Upper lobe of left lung (tissue), 6 donors: ENCODE data around the gene AGO3. TPM values are rescaled to one million over a fixed set of nuclear protein-coding genes. Genes with fewer than 3 reads are reported as not detected.

Experiments
- ATAC-seq, 2 donors: fragments of 200-7000 bp; cut with Tn5 transposase; one replicate each; pipeline ENCODE4 v1.9.1; 2022; ENCODE audit warnings: mild to moderate bottlenecking in 2 of 2, moderate library complexity in 2 of 2; ENCODE audit not compliant: low FRiP score in 2 of 2
- DNase-seq, 2 donors: peaks; one replicate each; pipeline ENCODE4 v3.0.0-alpha.2; 2019 to 2020
- H3K27ac ChIP-seq, 4 donors: fragments of 200-600 bp; sonication (generic); one replicate each; pipeline ENCODE4 v1.5.1; 2016 to 2019
- H3K27me3 ChIP-seq, 4 donors: fragments of 200-600 bp; sonication (generic); one replicate each; pipeline ENCODE4 v1.5.1; 2017 to 2019
- H3K36me3 ChIP-seq, 4 donors: fragments of 200-600 bp; sonication (generic); one replicate each; pipeline ENCODE4 v1.5.1; 2016 to 2019
- H3K4me1 ChIP-seq, 4 donors: fragments of 200-600 bp; sonication (generic); one replicate each; pipeline ENCODE4 v1.5.1; 2018 to 2019
- H3K4me3 ChIP-seq, 4 donors: fragments of 200-600 bp; sonication (generic); one replicate each; pipeline ENCODE4 v1.5.1; 2017 to 2019; ENCODE audit warnings: mild to moderate bottlenecking in 2 of 4, moderate library complexity in 1 of 4
- H3K9me3 ChIP-seq, 4 donors: fragments of 200-600 bp; sonication (generic); one replicate each; pipeline ENCODE4 v1.5.1; 2018 to 2019
- CTCF ChIP-seq, 6 experiments: fragments of 450-650 bp in 4 of 6; fragments of 200-600 bp in 2 of 6; sonication (generic) in 2 of 6; IDR thresholded peaks; one replicate each; pipeline ENCODE4 v1.5.1; 2016 to 2019; ENCODE audit warnings: antibody characterized with exemption in 6 of 6
- EP300 ChIP-seq, 4 donors: sonication (generic); formaldehyde crosslinking; IDR thresholded peaks; one replicate each; pipeline ENCODE4 v1.5.1; 2017; ENCODE audit warnings: antibody characterized with exemption in 4 of 4, control low read depth in 2 of 4
- POLR2A ChIP-seq, 4 donors: fragments of 450-650 bp; IDR thresholded peaks; one replicate each; pipeline ENCODE4 v1.5.1; 2016 to 2017; ENCODE audit warnings: antibody characterized with exemption in 4 of 4, mild to moderate bottlenecking in 2 of 4
- POLR2AphosphoS5 ChIP-seq, 2 donors: sonication (generic); formaldehyde crosslinking; IDR thresholded peaks; one replicate each; pipeline ENCODE4 v1.5.1; 2017; ENCODE audit warnings: antibody characterized with exemption in 2 of 2
- WGBS, 2 donors: methylation state at CpG; one replicate each; pipeline ENCODE4 v1.1.5; 2017 to 2018; 5-methylcytosine and 5-hydroxymethylcytosine counted together
- total RNA-seq, 6 donors: library from RNA; depleted of rRNA in 4 of 6; stranded (reverse); fragments of >200 nt in 4 of 6; gene quantifications; one replicate each; pipeline versions ENCODE4 v1.1.0 to v1.2.1, GENCODE V29; 2016 to 2021
- donor health status: DM: no; HTN: no; CAD: no; lungs with moderate emphysema.
- donor health status: DM: no; HTN: yes; CAD: no; lungs with severe emphysema.

Gene AGO3
- total RNA-seq, 6 donors from 2014 or later, result 13.8 to 32.5 (median 29.6) TPM

GRCh38 chr1:36088577-36089392, 157.9 kb downstream of the AGO3 start, which contains the start of gene ADPRS:
Gene ADPRS (plus strand): TSS chr1:36088892. CDS start chr1:36088905, 13 bp downstream.
- DNase-seq, result peak; percentile 89 to 98
- peaks cover 10 to 33% (median 28%) of the 10 kb centered on the region in 4 donors for H3K36me3 ChIP-seq
- peaks cover 21 to 39% (median 31%) of the 10 kb centered on the region in 4 donors for H3K4me1 ChIP-seq
- H3K27ac ChIP-seq, result peak within 1 kb of the TSS; percentile 81 to 93 (median 87)
- 1% methylated on average over 62 of the region's 84 CpGs; no CpG with 5 or more reads in 1 of the 2 donors for WGBS, 2 donors
- peak; percentile 98 to 100 (median 99) for TF ChIP-seq CTCF (IDR thresholded peaks at IDR 0.05)
- peak in 3 of 4 donors; percentile 66 to 97 (median 97) for TF ChIP-seq POLR2A (IDR thresholded peaks at IDR 0.05)
- peak in 1 of 4 donors; percentile 55 for TF ChIP-seq EP300 (IDR thresholded peaks at IDR 0.05)
- TF ChIP-seq POLR2AphosphoS5 (IDR thresholded peaks at IDR 0.05), result peak; percentile 96 to 99
- peak within 1 kb of the TSS; percentile 78 to 98 (median 92) for H3K4me3 ChIP-seq
- peaks cover 0 to 4% (median 1%) of the 10 kb centered on the region in 4 donors for H3K27me3 ChIP-seq
- ATAC-seq, result peak; percentile 93 to 96
- H3K9me3 ChIP-seq, result no peaks in the 10 kb centered on the region

- peak in 1 of 2 donors; percentile 46 for ATAC-seq
- Histone ChIP-seq H3K27me3 (no peaks in the 10 kb centered on the region), H3K36me3 (peaks cover 15 to 40% (median 35%) of the 10 kb centered on the region in 4 donors), H3K9me3 (no peaks in the 10 kb centered on the region), H3K4me3 (peak overlapping the region; percentile 78 to 98 (median 92)), H3K27ac (peak overlapping the region; percentile 81 to 93 (median 87)), H3K4me1 (peaks cover 14 to 34% (median 24%) of the 10 kb centered on the region in 4 donors)
- TF ChIP-seq CTCF (IDR thresholded peaks at IDR 0.05), result no peak
- no peak for TF ChIP-seq EP300 (IDR thresholded peaks at IDR 0.05)
- TF ChIP-seq POLR2AphosphoS5 (IDR thresholded peaks at IDR 0.05), result no peak
- no peak for TF ChIP-seq POLR2A (IDR thresholded peaks at IDR 0.05)
- no peak for DNase-seq
- WGBS, 2 donors, result 6 to 10% methylated on average over 24 to 32 of the region's 32 CpGs
Measured at GRCh38 chr1:36089393-36090121, 158.7 kb downstream of the AGO3 start.

- Histone ChIP-seq H3K36me3 (peaks cover 15 to 54% (median 40%) of the 10 kb centered on the region in 4 donors), H3K27me3 (no peaks in the 10 kb centered on the region), H3K4me1 (peaks cover 27 to 46% (median 33%) of the 10 kb centered on the region in 4 donors), H3K4me3 (no peak overlapping the region), H3K9me3 (no peaks in the 10 kb centered on the region), H3K27ac (no peak overlapping the region)
- TF ChIP-seq POLR2AphosphoS5 (IDR thresholded peaks at IDR 0.05), result no peak
- no peak for TF ChIP-seq CTCF (IDR thresholded peaks at IDR 0.05)
- no peak for TF ChIP-seq POLR2A (IDR thresholded peaks at IDR 0.05)
- no peak for TF ChIP-seq EP300 (IDR thresholded peaks at IDR 0.05)
- WGBS, 2 donors, result 95% methylated on average over 4 of the region's 4 CpGs
- ATAC-seq, result no peak
- DNase-seq, result no peak
Measured at GRCh38 chr1:36091141-36091540, 160.2 kb downstream of the AGO3 start.

DNA sequence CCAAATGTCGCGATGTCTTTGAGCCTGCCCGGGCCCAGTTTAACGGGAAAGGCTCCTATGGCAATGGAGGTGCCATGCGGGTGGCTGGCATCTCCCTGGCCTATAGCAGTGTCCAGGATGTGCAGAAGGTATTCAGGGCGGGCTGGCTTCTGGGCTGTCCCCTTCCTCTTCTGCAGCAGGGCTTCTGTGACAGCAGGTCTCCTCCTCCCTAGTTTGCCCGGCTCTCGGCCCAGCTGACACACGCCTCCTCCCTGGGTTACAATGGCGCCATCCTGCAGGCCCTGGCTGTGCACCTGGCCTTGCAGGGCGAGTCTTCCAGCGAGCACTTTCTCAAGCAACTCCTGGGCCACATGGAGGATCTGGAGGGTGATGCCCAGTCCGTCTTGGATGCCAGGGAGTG, 160.8 kb downstream of the AGO3 start:
- Histone ChIP-seq H3K27me3 (no peaks in the 10 kb centered on the region), H3K36me3 (peaks cover 15 to 55% (median 40%) of the 10 kb centered on the region in 4 donors), H3K4me1 (peaks cover 30 to 52% (median 38%) of the 10 kb centered on the region in 4 donors), H3K27ac (no peak overlapping the region), H3K4me3 (no peak overlapping the region), H3K9me3 (no peaks in the 10 kb centered on the region)
- TF ChIP-seq CTCF (IDR thresholded peaks at IDR 0.05), result no peak
- TF ChIP-seq POLR2AphosphoS5 (IDR thresholded peaks at IDR 0.05), result no peak
- no peak for TF ChIP-seq POLR2A (IDR thresholded peaks at IDR 0.05)
- no peak for TF ChIP-seq EP300 (IDR thresholded peaks at IDR 0.05)
- WGBS, 2 donors, result 88 to 91% methylated on average over 10 to 13 of the region's 13 CpGs
- ATAC-seq (no peak), DNase-seq (no peak)
